CD4-positive, alpha-beta T cell treated with Interleukin-17A for 1 hour (primary cell): ENCODE measurements around the gene EEFSEC.

Experiments
- DNase-seq: peaks from one replicate; pipeline ENCODE4 v3.0.0-alpha.2; 2020

The EEFSEC gene

DNA sequence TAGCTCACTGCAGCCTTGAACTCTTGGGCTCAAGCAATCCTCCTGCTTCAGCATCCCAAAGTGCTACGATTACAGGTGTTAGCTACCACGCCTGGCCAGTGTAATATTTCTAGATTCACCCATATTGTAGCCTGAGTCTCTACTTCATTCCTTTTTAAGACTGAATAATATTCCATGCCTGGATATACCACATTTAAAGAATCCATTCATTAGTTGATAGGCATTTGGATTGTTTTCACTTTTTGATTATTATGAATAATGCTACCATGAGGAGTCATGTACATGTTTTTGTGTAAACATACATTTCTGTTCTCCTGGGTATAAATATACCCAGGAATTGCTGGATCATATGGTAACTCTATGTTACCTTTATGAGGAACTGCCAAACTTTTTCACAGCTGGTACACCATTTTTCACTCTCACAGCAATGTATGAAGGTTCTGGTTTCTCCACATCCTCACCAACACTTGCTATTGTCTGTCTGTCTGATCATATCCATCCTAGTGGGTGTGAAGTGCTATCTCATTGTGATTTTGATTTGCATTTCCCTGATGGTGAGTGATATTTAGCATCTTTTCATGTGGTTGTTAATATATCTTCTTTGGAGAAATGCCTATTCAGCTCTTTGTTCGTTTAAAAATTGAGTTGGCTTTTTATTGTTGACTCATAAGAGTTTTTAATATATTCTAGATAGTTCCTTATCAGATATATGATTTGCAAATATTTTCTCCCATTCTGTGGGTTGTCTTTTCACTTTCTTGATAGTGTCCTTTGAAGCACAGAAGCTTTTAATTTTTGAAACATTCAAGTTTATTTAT lies 32.6 kb downstream of the EEFSEC start:
- DNase-seq = no peak

DNA sequence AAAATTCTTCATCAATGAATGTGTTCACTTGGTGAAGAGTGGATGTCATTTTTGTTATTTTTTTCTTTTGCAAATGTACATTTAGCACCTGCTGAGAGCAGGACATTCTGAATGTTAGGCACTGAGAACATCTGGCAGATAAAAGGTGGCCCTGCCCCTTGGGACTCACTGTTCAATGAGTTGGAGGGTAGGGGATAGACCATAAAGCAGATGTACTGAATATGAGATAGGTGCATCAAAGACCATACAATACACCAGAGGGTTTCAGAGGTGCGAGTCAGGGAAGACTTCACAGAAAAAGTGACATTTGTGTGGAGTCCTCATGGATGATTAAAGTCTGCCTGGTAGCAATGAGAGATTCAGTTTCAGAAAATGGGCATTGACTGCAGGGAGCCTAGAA lies 34.2 kb downstream of the EEFSEC start:
- no peak for DNase-seq

DNA sequence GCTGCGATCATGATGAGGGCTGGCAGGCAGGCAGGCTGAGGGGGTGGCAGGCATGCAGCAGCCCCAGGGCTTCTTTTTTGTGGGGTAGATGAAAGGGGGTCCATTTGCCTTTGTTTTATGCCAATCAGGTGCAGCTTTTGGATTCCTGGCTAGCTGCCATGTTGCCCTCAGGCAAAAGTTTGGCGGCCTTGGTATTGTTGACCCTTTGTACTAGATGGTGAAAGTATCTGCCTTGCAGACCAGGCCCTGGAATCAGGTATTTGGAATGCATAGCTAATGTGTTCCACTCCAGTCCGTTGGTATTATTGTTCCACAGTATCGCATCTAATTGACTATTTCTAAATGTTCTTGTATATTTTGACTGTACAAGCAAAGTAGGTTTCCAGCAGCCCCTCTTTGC lies 35.0 kb downstream of the EEFSEC start:
- no peak for DNase-seq

DNA sequence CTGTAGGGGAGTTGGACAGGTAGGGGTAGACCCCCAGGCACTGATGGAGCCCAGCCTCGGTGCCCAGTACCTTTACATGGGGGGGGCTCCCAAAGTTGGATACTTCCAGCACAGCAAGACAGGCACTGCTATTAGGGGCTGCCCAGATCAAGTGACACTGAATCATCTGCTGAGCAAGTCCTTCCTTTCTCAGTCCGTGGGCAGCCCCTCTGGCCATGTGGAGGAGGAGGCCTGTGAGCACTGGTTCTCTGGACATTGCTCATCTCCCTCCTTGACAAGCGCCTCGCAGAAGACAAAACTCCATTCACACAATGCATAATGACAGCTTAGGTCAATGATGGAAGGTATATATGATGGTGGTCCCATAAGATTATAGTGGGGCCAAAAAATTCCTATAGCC lies 35.7 kb downstream of the EEFSEC start:
- DNase-seq = no peak

DNA sequence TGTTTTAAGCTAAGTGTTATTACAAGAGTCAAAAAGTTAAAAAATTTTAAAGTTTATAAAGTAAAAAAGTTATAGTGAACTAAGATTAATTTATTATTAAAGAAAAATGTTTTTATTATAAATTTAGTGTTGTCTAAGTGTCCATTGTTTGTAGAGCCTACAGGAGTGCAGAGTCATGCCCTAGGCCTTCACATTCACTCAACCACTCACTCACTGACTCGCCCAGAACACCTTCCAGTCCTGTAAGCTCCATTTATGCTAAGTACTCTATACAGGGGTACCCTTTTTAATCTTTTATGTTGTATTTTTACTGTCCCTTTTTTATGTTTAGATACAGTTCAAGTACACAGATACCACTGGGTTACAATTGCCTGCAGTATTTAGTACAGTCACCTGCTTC lies 37.2 kb downstream of the EEFSEC start:
- DNase-seq = no peak

DNA sequence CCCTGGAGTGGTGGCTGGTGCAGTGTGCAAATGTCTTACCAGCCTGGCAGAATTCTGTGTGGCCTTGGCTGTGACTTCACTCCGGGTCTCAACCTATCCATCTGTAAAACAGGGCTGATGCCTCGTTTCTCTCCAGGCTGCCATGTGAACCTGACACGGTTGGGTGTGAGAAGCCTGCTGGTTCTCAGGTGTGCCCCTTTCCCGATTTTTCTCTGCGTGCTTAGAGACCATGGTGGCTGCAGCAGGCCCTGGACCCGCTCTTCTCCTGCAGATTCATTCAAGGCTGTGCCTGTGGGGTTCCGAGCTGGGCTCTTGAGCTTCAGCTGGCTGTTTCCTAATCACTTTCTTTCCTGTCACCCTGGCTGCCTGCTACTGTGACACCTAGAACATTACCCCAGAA lies 38.9 kb downstream of the EEFSEC start:
- no peak for DNase-seq

DNA sequence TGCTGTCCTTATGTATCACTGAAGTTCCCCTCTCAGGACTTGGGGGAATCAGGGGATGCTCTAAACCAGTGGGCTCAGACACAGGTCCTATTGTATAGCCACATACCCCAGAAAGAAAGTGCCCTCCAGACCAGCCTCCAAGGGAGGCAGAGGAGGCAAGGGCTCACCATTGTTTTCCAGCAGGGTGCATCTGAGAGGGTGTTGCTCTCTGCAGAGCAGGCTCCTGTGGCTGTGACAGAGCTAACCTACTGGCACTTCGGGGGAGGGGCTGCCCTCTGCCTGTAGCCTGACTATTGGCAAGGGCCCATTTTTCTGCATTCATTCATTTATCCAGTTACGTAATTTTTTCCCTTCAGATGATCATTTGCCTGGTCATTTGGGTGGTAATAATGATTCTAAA lies 39.9 kb downstream of the EEFSEC start:
- DNase-seq = no peak

DNA sequence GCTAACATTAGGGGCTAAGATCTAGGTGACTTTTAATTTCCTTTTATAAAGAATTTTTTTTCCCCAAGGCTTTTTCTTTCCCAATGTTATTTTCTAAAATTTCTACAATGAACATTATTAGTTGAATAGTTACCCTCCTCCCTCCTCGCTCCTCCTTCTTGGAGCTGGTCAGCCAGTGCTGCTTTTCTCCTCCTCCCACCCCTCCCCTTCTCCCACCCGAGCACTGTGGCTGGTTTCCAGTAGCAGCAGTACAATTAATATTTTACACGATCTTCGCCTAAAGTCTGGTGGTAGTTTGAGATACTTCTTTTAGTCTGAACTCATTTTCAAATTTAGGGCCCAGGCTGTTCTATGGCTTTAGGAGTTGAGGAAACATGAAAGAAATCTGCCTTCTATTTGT lies 41.6 kb downstream of the EEFSEC start:
- no peak for DNase-seq

DNA sequence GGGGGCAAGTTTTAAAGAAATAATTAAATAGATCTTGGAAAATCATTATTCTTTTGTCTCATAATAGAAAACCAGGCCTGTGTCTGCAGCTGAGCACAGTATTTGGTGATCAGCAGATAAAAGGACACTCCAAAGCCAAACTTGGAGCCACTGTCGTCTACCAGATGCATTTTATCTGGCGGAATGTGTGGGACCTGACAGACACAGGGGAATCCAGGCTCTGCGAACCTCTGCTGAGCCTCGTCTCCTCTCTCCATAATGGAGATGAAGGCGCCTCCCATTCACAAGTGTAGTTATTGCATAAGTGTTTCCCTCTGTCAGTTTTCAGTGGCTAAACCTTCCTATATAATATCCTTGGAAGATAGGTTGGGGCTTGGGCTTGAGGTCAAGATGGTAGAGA lies 42.1 kb downstream of the EEFSEC start:
- DNase-seq = no peak

DNA sequence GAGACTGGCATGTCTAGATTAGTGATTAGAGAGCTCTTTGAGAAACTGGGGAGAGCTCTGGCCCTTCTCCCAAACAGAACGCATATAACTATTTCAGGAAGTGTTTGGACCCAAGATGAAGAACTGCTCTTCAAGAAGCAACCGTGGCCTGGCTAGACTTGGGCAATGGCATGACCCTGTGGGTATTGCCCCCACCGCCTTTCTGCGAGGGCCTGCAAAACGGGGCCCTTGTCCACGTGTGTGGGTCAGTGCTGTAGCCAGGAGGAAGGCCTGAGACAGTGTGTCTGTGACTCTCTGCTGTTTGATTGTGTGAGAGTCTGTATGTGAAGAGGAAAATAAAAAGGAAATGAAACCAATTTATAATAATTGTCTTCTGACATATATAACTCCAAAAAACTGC lies 42.5 kb downstream of the EEFSEC start:
- no peak for DNase-seq

DNA sequence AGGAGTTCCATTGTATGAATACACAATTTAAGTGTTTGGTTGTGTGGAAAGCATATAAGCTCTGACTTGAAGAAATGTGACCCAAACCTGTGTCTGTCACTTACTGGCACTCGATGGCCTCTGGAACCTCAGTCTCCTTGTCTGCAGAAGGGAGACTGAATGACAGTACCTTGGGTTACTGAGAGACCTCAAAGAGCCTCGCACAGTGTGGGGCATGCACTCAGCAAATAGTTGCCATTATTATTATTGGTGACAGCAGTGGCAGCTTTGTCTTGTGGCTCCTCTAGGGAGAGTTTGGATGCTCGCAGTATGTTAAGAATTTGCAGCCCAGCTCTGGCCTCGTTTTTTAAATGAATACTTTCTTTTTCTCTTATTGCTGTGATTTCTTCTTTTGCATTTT lies 43.4 kb downstream of the EEFSEC start:
- no peak for DNase-seq

DNA sequence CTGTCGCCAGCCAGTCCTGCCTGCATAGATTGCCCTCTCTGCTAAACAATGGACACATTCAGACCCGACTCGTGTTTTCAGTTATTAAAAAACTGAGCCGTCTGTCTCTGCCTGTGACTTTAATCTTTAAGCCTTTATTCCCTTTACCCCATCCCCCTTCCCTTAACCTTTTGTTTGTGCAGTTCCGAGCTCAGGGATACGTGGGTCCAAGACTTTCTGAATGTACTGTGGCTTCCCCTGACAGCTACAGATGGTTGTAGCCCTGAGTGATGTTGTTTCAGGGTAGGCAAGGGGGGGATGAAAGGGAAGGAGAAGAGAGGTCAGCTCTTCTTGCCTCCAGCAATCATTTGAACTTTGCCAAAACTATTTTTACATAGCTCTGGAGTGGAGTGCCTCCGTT lies 44.6 kb downstream of the EEFSEC start:
- DNase-seq = no peak

DNA sequence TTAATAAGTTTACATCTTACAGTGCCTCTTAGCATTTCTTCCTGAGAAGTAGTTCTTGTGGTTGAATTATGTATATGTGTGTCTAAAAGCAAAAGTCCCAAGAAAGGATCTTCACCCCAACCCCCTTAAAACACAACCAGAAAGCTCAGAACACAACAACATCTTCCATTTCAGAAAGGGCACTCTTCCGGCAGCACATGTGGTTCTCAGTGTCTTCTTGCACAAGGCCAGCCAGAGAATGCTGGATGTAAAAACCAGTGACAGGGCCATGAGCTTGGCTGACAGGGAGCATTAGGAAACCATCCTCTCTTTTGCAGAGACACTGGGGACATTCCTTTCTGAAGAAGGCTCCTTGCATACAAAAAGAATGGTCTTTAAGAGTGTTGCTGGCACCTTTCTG lies 45.0 kb downstream of the EEFSEC start:
- DNase-seq = no peak

DNA sequence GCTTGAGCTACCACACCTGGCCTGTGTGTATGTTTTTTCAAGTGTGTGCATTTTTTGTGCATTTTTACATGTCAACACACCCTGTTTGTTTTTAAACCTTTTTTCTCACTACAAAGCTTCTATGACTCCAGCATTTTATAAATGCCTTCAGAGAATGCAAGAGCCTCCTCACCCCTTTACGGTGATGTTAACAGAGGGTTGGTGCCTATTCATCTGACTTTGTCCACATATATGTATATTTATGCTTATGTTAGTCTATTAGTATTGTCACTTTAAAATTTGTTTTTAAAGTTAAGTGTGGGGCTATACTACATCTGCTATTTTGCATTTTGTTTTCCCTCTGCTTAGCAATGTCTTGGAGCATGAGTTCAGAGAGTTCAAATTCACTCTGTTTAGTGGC lies 45.8 kb downstream of the EEFSEC start:
- DNase-seq = no peak

DNA sequence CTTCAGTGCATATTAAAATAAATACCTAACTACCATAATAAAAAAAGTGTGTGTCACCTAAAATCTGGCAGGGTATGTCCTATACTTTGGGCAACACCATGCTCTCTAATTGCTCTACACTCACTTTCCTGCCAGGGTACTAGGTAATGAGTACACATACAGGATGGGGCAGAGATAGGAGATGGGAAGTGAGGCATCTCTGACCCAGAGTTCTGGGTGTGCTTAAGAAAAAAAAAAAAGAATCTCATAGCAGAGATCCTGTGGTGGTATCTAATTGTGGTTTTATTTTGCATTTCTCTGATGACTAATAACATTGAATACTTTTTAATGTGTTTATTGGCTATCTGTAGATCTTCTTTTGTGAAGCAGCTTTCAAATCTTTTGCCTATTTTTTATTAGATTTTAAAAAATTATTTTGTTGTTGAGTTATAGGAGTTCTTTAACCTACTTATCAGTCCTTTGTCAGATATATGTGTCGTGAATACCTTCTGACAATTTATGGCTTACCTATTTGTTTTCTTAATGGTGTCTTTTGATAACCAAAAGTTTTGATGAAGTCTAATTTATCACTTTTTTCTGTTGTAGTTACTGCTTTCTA lies 48.0 kb downstream of the EEFSEC start:
- DNase-seq = no peak

DNA sequence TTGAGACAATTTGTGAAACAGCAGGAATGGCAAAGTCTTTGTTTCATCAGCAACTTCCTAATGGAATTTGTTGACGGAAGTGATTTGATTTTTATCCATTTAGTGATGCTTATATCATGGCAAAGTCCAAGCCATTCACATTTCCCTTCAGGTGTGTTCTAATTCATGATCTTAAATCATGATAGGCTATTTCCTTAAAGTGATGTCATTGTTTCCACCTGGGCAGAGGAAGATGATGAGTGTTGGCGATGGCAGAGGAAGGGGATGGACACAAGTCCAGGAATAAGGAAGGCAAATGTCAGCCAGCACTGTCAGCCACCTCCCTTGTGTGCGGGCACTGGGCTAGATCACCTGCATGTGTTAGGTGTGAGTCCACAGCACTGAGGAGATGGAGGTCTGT lies 49.9 kb downstream of the EEFSEC start:
- no peak for DNase-seq

DNA sequence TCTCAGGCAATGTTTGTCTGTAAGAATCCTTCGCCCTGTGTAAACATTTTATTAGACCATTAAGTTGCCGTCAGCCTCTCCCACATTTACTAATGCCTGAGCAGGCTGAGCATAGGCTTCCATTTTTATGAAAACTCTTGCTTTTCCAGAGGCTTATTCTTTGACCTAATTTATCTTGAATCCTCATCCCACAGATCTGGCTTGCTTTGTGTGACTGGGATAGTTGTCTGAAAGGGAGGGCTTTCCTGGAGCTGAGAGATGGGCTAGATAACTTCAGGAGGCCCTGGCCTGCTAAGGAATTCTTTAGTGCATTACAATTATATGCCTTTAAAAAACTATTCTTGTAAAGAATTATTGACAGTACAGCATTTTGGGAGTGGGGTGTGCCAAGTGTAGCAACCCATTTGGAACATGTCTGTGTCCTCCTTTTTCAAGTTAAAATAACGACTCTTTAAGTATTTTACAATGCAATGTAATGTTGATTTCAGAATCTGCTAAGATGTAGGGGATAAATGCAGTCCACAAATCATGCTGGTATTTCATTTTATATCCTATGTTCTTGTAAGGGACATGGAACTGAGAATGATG lies 52.4 kb downstream of the EEFSEC start:
- DNase-seq = no peak

DNA sequence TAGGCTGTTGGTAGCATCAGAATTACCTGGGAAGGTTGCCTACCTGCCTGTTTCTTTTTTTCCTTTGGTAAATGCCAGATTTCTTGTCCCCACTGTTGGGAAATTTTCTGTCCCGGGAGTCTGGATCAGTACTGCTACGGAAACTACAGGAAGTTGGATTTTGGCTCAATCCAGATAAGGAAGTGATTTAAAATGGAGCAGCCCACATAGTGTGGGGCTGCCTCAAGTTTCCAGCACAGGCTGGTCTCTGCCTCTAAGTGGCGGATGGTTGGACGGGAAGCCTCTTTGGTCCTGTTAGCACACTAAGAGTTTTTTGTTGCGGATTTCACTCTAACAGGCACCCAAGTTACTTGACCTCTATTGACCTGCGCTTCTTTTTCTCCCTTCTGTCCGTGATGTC lies 54.7 kb downstream of the EEFSEC start:
- no peak for DNase-seq

DNA sequence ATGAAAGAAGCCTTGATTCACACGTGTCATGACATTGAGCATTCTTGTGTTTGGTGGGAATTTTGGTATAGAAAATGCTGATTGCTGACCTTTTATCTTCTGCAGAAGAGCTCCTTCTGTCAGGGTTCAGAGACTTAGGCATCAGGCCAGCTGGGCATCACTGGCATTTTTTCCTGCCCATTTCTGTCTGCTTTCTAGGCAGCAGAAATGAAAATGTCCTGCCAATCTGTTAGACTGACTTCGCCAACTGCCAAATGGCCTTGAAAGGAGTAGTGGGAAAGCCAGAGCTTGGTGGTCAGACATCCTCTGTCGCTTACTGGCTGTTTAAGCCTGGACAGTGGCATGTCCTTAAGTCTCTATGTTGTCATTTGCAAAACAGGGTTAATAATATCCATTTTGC lies 57.4 kb downstream of the EEFSEC start:
- no peak for DNase-seq

DNA sequence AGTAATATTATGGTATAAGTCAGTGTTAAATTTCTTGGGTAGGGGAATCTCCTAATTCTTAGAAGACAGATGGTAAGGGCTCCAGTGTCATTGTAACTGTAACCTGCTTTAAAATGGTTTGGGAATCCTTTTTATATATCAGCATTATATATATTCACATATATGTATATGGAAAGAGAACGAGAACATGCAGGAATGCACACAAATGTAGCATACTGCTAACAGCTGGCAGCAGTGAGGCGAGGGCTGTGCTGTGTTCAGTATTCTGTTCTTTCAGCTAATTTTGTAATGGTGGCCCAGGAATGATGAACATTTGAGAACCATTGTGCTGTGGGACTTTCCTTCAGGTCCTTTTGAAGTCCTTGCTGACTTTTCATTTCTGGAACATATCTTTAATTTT lies 60.8 kb downstream of the EEFSEC start:
- no peak for DNase-seq

DNA sequence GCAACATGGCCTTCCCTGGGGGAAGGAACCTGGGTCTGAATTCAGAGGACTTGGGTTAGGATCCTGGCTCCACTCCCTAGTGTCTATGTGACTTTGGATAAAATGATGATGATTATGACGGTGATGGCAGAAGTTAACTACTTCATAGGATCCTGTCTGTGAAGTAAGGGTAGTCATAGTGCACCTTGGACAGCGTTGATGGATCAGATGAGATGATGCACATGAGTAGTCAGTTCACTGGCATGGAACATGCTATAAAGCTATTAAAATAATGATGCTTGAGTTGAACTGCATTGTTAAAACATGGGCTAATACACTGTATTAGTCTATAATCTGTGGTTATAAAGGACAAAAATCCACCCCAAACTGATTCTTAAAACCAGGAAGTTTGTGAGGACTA lies 62.0 kb downstream of the EEFSEC start:
- no peak for DNase-seq

DNA sequence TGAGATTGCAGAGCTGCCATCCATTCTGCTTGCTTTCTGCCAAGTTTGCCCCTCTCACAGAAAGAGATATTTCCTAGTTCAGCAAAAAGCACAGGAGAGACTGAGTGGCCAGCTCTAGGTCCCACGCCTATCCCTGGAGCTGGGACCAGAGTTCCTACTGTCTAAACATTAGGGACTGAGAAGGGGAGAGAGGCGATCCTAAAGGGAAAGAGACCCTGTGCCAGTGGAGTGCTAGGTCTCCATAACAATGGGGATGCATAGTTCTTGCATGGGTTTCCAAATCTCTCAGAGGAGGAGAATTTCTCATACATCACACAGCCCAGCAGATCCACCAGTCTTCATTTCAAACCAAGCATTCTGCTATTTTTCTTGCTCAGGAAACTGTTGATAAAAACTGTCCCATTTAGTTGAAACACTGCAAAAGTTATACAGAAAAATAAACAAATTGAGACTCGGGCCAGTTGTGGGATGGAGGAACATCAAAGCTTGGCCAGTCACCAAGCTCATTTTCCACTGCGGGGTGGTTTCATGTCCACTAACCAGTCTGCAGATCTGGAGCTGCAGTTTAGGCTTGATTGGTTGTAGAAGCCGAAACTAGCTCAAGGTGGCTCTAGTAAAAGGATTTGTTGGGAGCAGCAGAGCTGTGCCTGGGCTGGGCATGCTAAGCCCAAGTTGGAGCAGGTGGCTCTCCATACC lies 62.7 kb downstream of the EEFSEC start:
- DNase-seq = no peak

DNA sequence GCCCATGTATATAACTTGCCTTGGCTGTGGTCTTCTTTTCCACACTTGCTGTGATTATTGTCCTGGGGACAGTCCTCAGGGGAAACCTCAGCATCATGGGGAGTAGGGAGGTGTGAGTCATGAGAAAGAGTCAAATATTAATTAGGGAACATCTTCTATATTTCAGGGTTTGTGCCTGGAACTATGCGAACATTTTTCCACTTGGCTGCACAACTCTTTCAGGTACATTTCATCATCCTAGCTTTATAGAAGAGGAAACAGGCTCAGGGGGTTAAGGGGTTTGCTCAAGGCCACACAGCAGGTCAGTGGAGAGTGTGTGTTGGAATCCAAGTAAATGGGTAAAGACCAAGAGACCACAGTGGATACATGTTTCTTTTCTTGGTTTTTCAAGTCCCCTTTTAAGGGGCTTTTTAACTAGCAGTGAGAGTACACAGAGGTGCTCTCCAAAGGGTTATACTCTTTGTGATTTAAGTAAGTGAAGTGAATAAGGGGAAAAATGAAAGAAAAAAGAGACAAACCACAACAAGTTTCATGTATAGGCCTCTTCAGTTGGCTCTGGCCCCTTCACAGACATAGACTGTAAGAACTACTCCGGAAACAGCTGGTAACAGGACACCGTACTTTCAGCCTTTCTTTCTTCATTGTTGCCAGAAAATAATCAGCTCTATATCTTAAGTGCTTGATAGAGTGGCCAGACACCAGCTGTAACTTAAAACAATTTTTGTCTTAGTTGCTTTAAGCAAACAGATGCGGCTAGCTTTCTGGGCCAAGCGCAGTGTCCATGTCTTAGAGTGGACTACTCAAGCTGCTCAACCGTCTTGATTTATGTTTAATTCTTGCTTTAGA lies 64.6 kb downstream of the EEFSEC start:
- no peak for DNase-seq
